22Rv1 (cell line): Measurements from ENCODE around the gene CEACAM3.
A peak's percentile ranks its signal among the peaks of the same experiment; 100 is the strongest.
"Not testable (repeated sequence)": the region's sequence is repeated elsewhere in the genome, so short reads cannot be mapped to it uniquely, and the experiment has no call there.

ENCODE experiments used
- H3K27ac ChIP-seq: fragments of 450-650 bp; 2 replicates; pipeline ENCODE4 v1.5.1; 2017
- CTCF ChIP-seq: fragments of 450-650 bp; IDR thresholded peaks from 2 replicates; pipeline ENCODE4 v1.5.1; 2017; ENCODE audit warnings: mild to moderate bottlenecking
- ZFX ChIP-seq: fragments of 450-650 bp; IDR thresholded peaks from 2 replicates; pipeline ENCODE4 v1.6.1; 2017; ENCODE audit warnings: antibody characterized with exemption, borderline replicate concordance

Gene CEACAM3

GRCh38 chr19:41796362-41796761 lies at the start of gene CEACAM3:
Gene CEACAM3 (plus strand): TSS chr19:41796587. CDS start chr19:41796678, 91 bp downstream.
- TF ChIP-seq ZFX: no peak
- no peak for TF ChIP-seq CTCF
- H3K27ac ChIP-seq: no peak within 1 kb of the TSS

GRCh38 chr19:41746593-41747227 lies 49.7 kb upstream of the CEACAM3 start:
- TF ChIP-seq CTCF: peak; percentile 81
- no peak for TF ChIP-seq ZFX
- no peak overlapping the region for H3K27ac ChIP-seq

- TF ChIP-seq CTCF (no peak), ZFX (no peak)
- H3K27ac ChIP-seq: no peak overlapping the region
Observed at GRCh38 chr19:41748012-41748411, 48.4 kb upstream of the CEACAM3 start.

- not testable (repeated sequence) for H3K27ac ChIP-seq
Observed at GRCh38 chr19:41750248-41751134, 45.9 kb upstream of the CEACAM3 start.

GRCh38 chr19:41753159-41753558 lies 43.2 kb upstream of the CEACAM3 start:
- no peak overlapping the region for H3K27ac ChIP-seq
- TF ChIP-seq ZFX (no peak), CTCF (peak; percentile 85)

GRCh38 chr19:41753936-41754529 lies 42.4 kb upstream of the CEACAM3 start:
- peak; percentile 73 for TF ChIP-seq CTCF
- no peak for TF ChIP-seq ZFX
- H3K27ac ChIP-seq: no peak overlapping the region

- TF ChIP-seq ZFX: no peak
- no peak for TF ChIP-seq CTCF
- H3K27ac ChIP-seq: no peak within 1 kb of the TSS
Observed at GRCh38 chr19:41755328-41755913, 41.0 kb upstream of the CEACAM3 start, which contains the start of gene CEACAM6. Gene CEACAM6 (plus strand): TSS chr19:41755530. CDS start chr19:41755639, 109 bp downstream.
